GM12891 (cell line): ENCODE results near the gene TMEM132E.

Experiments used
- DNase-seq: peaks from one replicate; pipeline ENCODE4 v3.0.0; 2011; ENCODE audit warnings: low spot score; ENCODE audit not compliant: insufficient read length
- FAIRE-seq: peaks from 2 replicates; lab custom pipeline; 2011; peaks lifted over from hg19 to GRCh38; lab: Jason Lieb, UNC
- PAX5 ChIP-seq: IDR thresholded peaks from 2 replicates; pipeline ENCODE4 v1.6.1; 2011; ENCODE audit warnings: low read length, moderate library complexity, mild to moderate bottlenecking; ENCODE audit not compliant: insufficient read depth, severe bottlenecking
- POLR2A ChIP-seq: IDR thresholded peaks from 2 replicates; pipeline ENCODE4 v1.6.1; 2011; ENCODE audit warnings: low read depth, low read length, control low read depth
- POLR2AphosphoS5 ChIP-seq: IDR thresholded peaks from 2 replicates; pipeline ENCODE4 v1.6.1; 2011; ENCODE audit warnings: low read depth, low read length, control low read depth
- POU2F2 ChIP-seq: IDR thresholded peaks from 2 replicates; pipeline ENCODE4 v1.6.1; 2011; ENCODE audit warnings: low read depth, mild to moderate bottlenecking, control low read depth, low read length, moderate library complexity
- SPI1 ChIP-seq: IDR thresholded peaks from 2 replicates; pipeline ENCODE4 v1.6.1; 2011; ENCODE audit warnings: low read depth, low read length, control low read depth
- TAF1 ChIP-seq: IDR thresholded peaks from 2 replicates; pipeline ENCODE4 v1.6.1; 2011; ENCODE audit warnings: low read depth, low read length, control low read depth

TMEM132E gene

DNA sequence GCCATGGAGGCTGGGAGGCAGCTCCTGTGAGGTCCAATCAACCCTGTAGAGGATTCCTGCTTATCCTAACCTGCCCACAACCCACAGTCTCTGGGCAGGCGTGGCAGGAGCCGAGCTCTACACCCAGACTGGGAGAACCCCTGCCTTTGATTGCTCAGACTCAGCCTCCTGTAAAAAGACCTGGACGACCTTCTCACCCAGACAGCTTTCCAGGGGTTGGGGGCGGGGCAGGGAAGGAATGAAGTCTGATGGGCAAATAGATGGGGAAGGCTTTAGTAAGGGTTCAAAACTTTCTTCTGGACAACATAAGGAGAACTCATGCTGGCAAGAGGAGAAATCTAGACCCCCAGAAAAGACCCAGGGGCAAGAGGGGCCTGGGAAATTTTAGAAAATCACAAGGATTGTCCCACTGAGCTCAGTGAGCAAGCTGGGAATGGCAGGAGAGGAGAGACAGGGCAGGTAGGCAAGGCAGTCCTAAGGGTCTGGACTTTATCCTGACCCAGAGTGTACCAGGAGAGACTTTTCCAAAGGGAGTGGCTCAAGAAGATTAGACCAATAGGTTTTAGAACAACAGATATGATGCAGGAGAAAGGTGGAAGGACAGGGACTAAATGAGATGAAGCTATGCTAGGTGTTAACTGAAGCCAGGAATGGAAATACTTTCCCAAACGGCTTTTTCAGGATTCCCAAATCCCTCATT, 70.8 kb downstream of the TMEM132E start:
- DNase-seq (no peak), FAIRE-seq (no peak)
- no peak for TF ChIP-seq POU2F2
- no peak for TF ChIP-seq POLR2A

GRCh38 chr17:34651402-34651811, 72.0 kb downstream of the TMEM132E start:
- no peak for FAIRE-seq
- DNase-seq = no peak
- TF ChIP-seq TAF1 (no peak), SPI1 (no peak), PAX5 (no peak), POLR2A (no peak), POLR2AphosphoS5 (no peak), POU2F2 (no peak)

- TF ChIP-seq PAX5 = no peak
- TF ChIP-seq POU2F2 = no peak
- TF ChIP-seq SPI1 = no peak
- TF ChIP-seq POLR2AphosphoS5 = no peak
- no peak for TF ChIP-seq POLR2A
- no peak for TF ChIP-seq TAF1
- FAIRE-seq = no peak
- DNase-seq = no peak
Measured at GRCh38 chr17:34652021-34652555, 72.7 kb downstream of the TMEM132E start.

DNA sequence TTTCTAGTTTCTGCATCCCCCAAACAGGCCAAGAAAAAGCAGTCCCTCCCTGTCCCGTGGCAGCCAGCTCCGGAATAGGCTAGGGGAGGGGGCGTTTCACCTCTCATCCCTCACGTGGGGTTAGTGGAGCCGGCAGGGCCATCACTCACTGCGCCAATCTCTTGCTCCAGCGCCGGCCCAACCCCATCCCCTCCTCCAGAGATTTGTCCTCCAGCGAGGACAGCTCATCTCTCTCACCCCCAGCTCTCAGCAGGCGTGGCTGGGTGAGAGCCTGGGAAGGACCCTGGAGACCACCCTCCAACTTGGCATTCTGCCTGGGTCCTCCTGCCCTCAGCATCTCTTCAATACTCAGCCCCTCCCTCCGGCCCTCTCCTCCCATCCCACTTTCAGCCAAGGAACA, 74.1 kb downstream of the TMEM132E start:
- FAIRE-seq (no peak), DNase-seq (no peak)
- no peak for TF ChIP-seq PAX5

DNA sequence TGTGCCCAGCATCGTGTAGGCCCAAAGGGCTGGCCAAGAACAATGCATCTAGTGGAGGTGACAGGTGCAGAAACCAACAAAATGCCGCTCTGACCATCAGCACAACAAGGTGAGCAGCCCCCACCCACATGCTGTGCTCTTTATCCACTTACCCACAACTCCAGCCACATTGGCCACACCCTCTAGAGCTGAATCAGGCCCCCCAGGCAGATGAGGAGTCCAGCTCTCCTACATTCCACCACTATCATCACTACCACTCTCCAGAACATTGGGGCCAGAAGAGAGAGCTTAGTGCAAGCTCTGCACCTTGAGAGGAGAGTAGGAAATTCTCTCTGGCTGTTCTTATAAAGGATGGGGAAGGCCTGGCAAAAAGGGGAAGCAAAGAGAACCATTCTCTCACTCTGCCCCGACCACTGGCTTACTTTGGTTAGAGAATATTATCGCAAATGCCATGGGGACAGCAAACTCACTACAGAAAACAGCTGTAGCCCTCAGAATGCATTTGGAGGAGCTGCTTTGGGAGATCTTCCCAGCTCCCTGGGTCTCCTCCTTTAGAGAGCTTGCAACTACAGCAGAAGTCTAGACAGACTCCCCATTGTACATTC, 75.0 kb downstream of the TMEM132E start:
- DNase-seq (no peak), FAIRE-seq (no peak)

GRCh38 chr17:34654881-34655276, 75.5 kb downstream of the TMEM132E start:
- FAIRE-seq (no peak), DNase-seq (no peak)
- TF ChIP-seq POLR2A (no peak), PAX5 (no peak), POU2F2 (no peak)

More for the DNA sequence above, 75.0 kb downstream of the TMEM132E start:
- no peak for TF ChIP-seq POLR2AphosphoS5
- no peak for TF ChIP-seq POLR2A

- DNase-seq = no peak
- TF ChIP-seq SPI1 (no peak), TAF1 (no peak), POU2F2 (no peak), PAX5 (no peak), POLR2A (no peak), POLR2AphosphoS5 (no peak)
- no peak for FAIRE-seq
Measured at GRCh38 chr17:34656801-34657200, 77.4 kb downstream of the TMEM132E start.

DNA sequence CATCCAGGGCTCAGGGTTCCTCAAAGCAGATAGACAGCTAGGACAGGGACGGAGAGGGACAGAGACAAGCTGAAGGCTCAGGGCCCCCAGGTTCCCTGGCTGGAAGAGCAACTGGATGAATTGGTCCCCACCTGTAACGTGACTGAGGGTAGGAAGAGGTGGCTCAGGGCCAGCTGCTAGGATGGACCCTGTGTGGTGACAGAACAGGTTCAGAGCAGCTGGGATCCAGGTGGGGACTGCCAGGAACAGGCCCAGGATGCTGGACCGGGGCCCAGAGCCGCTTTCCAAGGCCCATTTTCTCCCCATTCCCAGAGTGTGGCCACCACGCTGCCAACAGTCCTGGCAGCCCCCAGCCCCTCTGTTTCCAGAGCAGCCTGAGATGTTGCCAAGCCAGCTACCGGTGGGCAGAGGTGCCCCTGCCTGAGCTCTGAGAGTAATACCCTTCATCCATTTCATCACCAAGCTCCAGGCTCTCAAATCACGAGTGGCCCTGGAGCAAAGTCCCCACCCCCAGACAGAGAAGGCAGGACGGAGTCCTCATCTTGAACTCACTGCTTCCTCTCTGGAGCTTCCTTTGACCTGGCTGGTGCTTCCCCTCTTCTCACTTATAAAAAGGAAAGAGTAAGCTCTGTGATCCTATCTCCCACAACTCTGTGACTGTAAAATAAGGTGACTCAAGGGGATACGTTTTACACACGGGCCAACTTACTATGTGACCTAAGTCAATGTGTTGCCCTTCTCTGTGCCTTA, 79.6 kb downstream of the TMEM132E start:
- FAIRE-seq (no peak), DNase-seq (no peak)
- TF ChIP-seq POU2F2 (no peak), POLR2A (no peak), SPI1 (no peak), PAX5 (no peak), TAF1 (no peak), POLR2AphosphoS5 (no peak)

DNA sequence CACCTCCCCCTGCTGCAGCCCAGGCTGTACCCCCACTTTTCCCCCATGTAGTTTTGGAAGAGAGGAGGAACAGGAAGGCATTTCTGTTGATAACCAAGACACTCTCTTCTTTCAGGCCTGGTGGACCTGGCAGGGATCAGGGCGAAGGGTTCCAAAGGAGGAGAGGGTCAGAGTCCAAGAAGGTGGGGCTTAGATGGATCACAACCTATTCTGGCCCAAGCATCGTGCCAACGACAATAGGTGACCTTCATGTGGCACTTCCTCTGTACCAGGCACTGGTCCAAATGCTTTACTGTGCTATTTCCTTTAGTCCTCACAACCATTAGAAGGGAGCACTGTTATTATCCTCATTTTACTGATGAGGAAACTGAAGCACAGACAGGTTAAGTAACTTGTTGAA, 84.3 kb downstream of the TMEM132E start:
- no peak for FAIRE-seq
- TF ChIP-seq POLR2A = no peak
- TF ChIP-seq SPI1 = no peak
- TF ChIP-seq TAF1 = no peak
- TF ChIP-seq POU2F2 = no peak
- TF ChIP-seq PAX5 = no peak
- TF ChIP-seq POLR2AphosphoS5 = no peak
- DNase-seq = no peak
